ENCODE data around the gene HKDC1.

HKDC1 gene

GRCh38 chr10:69311309-69311708, 91.2 kb downstream of the HKDC1 start:
- DNase-seq (ENCODE audit: low read depth in 1 of 2, low spot score in 1 of 2): no peak
- no peaks in the 10 kb centered on the region for H3K27me3 ChIP-seq (ENCODE audit: insufficient read depth, poor library complexity, severe bottlenecking)
- TF ChIP-seq SPI1 (IDR thresholded peaks at IDR 0.05; ENCODE audit: borderline replicate concordance, low read depth) (no peak), REST (IDR thresholded peaks at IDR 0.05; ENCODE audit: insufficient replicate concordance, low read depth) (no peak), POLR2AphosphoS5 (IDR thresholded peaks at IDR 0.05; ENCODE audit: low read depth) (no peak), CTCF (IDR thresholded peaks at IDR 0.05; ENCODE audit: insufficient read depth, low read length) (no peak), GABPA (IDR thresholded peaks at IDR 0.05; ENCODE audit: low read depth) (no peak)

GRCh38 chr10:69312528-69312927, 92.4 kb downstream of the HKDC1 start:
- DNase-seq (ENCODE audit: low read depth in 1 of 2, low spot score in 1 of 2): no peak
- Histone ChIP-seq H3K4me3 (replicated peaks; ENCODE audit: insufficient read depth, low read length) (no peak overlapping the region), H3K27me3 (ENCODE audit: insufficient read depth, poor library complexity, severe bottlenecking) (no peaks in the 10 kb centered on the region), H3K27ac (replicated peaks) (no peak overlapping the region)
- TF ChIP-seq CTCF (IDR thresholded peaks at IDR 0.05; ENCODE audit: insufficient read depth, low read length) (no peak), REST (IDR thresholded peaks at IDR 0.05; ENCODE audit: insufficient replicate concordance, low read depth) (no peak), SPI1 (IDR thresholded peaks at IDR 0.05; ENCODE audit: borderline replicate concordance, low read depth) (no peak), POLR2AphosphoS5 (IDR thresholded peaks at IDR 0.05; ENCODE audit: low read depth) (no peak), GABPA (IDR thresholded peaks at IDR 0.05; ENCODE audit: low read depth) (no peak)

More at GRCh38 chr10:69311309-69311708, 91.2 kb downstream of the HKDC1 start:
- Histone ChIP-seq H3K27ac (replicated peaks) (no peak overlapping the region), H3K4me3 (replicated peaks; ENCODE audit: insufficient read depth, low read length) (no peak overlapping the region)

GRCh38 chr10:69315100-69315542, 95.0 kb downstream of the HKDC1 start:
- no peak for TF ChIP-seq CTCF (IDR thresholded peaks at IDR 0.05; ENCODE audit: insufficient read depth, low read length)
- no peak for TF ChIP-seq POLR2AphosphoS5 (IDR thresholded peaks at IDR 0.05; ENCODE audit: low read depth)
- Histone ChIP-seq H3K27me3 (ENCODE audit: insufficient read depth, poor library complexity, severe bottlenecking) (no peaks in the 10 kb centered on the region), H3K27ac (replicated peaks) (no peak overlapping the region), H3K4me3 (replicated peaks; ENCODE audit: insufficient read depth, low read length) (no peak overlapping the region)
- no peak for DNase-seq (ENCODE audit: low read depth in 1 of 2, low spot score in 1 of 2)

- Histone ChIP-seq H3K27me3 (ENCODE audit: insufficient read depth, poor library complexity, severe bottlenecking) (no peaks in the 10 kb centered on the region), H3K4me3 (replicated peaks; ENCODE audit: insufficient read depth, low read length) (no peak overlapping the region), H3K27ac (replicated peaks) (no peak overlapping the region)
- DNase-seq (ENCODE audit: low read depth in 1 of 2, low spot score in 1 of 2): no peak
- no peak for TF ChIP-seq SPI1 (IDR thresholded peaks at IDR 0.05; ENCODE audit: borderline replicate concordance, low read depth)
- TF ChIP-seq REST (IDR thresholded peaks at IDR 0.05; ENCODE audit: insufficient replicate concordance, low read depth): no peak
- no peak for TF ChIP-seq CTCF (IDR thresholded peaks at IDR 0.05; ENCODE audit: insufficient read depth, low read length)
- TF ChIP-seq POLR2AphosphoS5 (IDR thresholded peaks at IDR 0.05; ENCODE audit: low read depth): no peak
- TF ChIP-seq GABPA (IDR thresholded peaks at IDR 0.05; ENCODE audit: low read depth): no peak
Observed at GRCh38 chr10:69315610-69316312, 95.6 kb downstream of the HKDC1 start.

All from HL-60 (cell line).